SK-N-MC (cell line): ENCODE measurements around the gene HDC.

Experiments
- EZH2 ChIP-seq: fragments of 200-600 bp; sonication (generic); IDR thresholded peaks from one replicate; pipeline ENCODE4 v1.6.1; 2017; ENCODE audit warnings: antibody characterized with exemption
- FOXP2 ChIP-seq: optimal IDR thresholded peaks from 2 replicates; pipeline ENCODE3; 2011; ENCODE audit warnings: mild to moderate bottlenecking, moderate library complexity; ENCODE audit not compliant: insufficient read depth; ENCODE audit errors: extremely low read length, control extremely low read depth
- POLR2AphosphoS5 ChIP-seq: IDR thresholded peaks from 2 replicates; pipeline ENCODE4 v1.6.1; 2012; ENCODE audit warnings: mild to moderate bottlenecking, low read depth, low read length, borderline replicate concordance

DNA sequence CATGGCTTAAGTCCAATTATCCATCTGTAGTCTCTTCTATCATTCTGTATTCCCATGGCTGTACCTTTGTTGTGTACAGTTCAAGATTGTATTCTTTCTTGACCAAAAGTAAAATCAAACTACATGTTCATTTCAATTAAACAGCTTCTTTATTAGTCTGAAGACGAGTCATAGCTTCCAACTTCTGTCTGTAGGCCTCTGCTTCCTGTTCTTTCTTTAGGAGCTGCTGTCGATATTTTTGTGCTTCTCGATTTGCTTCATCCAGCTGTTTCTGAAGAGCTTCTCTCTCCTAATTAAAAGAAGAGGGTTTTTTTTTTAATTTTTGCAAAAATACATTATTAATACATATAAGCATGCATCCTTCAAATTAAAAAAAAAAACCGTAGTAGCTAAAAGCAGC, 13.0 kb upstream of the HDC start:
- no peak for TF ChIP-seq EZH2
- no peak for TF ChIP-seq POLR2AphosphoS5
- TF ChIP-seq FOXP2, result no peak
